Endothelial cell (in vitro differentiated cells): ENCODE measurements around the gene GSG1L. TPM values are rescaled to one million over a fixed set of nuclear protein-coding genes. Genes with fewer than 3 reads are reported as not detected.

Experiments
- DNase-seq: peaks from one replicate; pipeline ENCODE4 v3.0.0; 2021; ENCODE audit warnings: low spot score
- H3K27ac Mint-ChIP-seq: one replicate; pipeline ENCODE4 v1.8.0; 2021; ENCODE audit warnings: mixed read lengths, inconsistent platforms; ENCODE audit not compliant: unreplicated experiment
- H3K27me3 Mint-ChIP-seq: one replicate; pipeline ENCODE4 v1.8.0; 2021; ENCODE audit warnings: mild to moderate bottlenecking, moderate library complexity, mixed read lengths, inconsistent platforms; ENCODE audit not compliant: unreplicated experiment
- H3K36me3 Mint-ChIP-seq: one replicate; pipeline ENCODE4 v1.8.0; 2021; ENCODE audit warnings: mild to moderate bottlenecking, low read depth, mixed read lengths, inconsistent platforms; ENCODE audit not compliant: unreplicated experiment
- H3K4me1 Mint-ChIP-seq: one replicate; pipeline ENCODE4 v1.8.0; 2021; ENCODE audit warnings: mild to moderate bottlenecking, mixed read lengths, inconsistent platforms; ENCODE audit not compliant: unreplicated experiment
- H3K4me3 Mint-ChIP-seq: one replicate; pipeline ENCODE4 v1.8.0; 2021; ENCODE audit warnings: mild to moderate bottlenecking, mixed read lengths, inconsistent platforms; ENCODE audit not compliant: unreplicated experiment
- H3K9me3 Mint-ChIP-seq: one replicate; pipeline ENCODE4 v1.8.0; 2021; ENCODE audit warnings: mixed read lengths, inconsistent platforms; ENCODE audit not compliant: unreplicated experiment
- total RNA-seq: library from RNA; stranded (reverse); fragmentation: NEBNext Ultra II Directional; extraction: Animal tissue kit (Norgen Biotek cat#: 25700); gene quantifications from one replicate; pipeline ENCODE4 v1.2.1, GENCODE V29; 2021; ENCODE audit not compliant: unreplicated experiment
- TF ChIP-seq, protein P1 (sequence below): fragments of 200-600 bp; sonication (generic); IDR thresholded peaks from one replicate; pipeline ENCODE4 v1.5.0; 2021; ENCODE audit warnings: antibody characterized with exemption; ENCODE audit not compliant: unreplicated experiment

The GSG1L gene
- total RNA-seq, 1 donor from 2014 or later = 0.38 TPM

DNA sequence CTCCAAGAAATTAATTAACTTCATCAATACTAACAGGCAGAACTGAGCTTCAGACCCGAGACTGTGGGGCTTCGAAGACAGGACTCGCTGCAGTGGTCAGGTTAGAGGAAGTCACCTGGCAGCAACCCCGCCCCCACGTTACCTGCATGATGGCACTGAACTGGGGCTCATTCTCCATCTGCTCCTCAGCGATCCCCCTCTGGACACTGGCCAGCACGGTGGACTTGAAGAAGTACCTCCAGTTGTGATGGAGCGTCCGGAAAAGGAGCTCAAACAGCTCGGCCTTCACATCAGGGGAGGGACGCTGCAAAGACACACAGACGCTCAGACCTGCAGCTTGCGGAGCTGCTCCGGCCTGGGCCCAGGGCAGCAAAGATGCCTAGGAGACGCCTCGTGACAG, 40.9 kb upstream of the GSG1L start:
- no peak for DNase-seq
- TF ChIP-seq, protein P1, sequence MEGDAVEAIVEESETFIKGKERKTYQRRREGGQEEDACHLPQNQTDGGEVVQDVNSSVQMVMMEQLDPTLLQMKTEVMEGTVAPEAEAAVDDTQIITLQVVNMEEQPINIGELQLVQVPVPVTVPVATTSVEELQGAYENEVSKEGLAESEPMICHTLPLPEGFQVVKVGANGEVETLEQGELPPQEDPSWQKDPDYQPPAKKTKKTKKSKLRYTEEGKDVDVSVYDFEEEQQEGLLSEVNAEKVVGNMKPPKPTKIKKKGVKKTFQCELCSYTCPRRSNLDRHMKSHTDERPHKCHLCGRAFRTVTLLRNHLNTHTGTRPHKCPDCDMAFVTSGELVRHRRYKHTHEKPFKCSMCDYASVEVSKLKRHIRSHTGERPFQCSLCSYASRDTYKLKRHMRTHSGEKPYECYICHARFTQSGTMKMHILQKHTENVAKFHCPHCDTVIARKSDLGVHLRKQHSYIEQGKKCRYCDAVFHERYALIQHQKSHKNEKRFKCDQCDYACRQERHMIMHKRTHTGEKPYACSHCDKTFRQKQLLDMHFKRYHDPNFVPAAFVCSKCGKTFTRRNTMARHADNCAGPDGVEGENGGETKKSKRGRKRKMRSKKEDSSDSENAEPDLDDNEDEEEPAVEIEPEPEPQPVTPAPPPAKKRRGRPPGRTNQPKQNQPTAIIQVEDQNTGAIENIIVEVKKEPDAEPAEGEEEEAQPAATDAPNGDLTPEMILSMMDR = no peak
- Mint-ChIP-seq H3K27ac (no peak overlapping the region), H3K36me3 (peaks cover 39% of the 10 kb centered on the region), H3K27me3 (peaks cover 5% of the 10 kb centered on the region), H3K4me3 (no peak overlapping the region), H3K9me3 (no peaks in the 10 kb centered on the region), H3K4me1 (peaks cover 5% of the 10 kb centered on the region)

DNA sequence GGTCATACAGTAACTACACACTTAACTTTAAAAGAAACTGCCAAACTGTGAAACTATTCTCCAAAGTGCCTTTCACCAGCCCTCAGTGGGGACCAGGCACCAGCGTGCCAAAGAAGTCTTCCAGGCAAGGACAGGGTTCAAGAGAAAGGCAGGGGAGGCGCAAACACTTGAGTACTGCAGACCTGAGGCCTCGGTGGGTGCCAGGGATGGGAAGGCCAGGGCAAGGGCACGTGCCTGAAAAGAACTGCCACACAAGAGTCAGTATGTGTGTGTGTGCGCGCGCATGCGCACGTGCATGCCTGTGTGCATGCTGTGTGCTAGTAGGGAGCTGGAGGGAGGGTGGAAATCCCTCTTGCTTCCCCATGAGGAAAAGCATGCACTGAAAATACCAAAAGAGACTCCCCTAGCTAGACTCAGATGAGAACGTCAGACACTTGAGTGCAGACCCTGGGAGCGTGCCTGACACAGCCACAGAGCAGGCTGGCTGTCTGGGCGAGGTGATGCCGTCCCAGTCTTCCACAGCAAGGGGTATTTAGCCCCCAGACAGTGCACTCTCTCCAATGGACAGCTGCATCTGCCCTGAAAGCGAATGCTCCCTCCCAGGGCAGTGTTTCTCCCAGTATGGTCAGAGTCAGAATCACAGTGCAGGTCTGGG, 40.1 kb upstream of the GSG1L start:
- peak overlapping the region; percentile 48 for H3K4me3 Mint-ChIP-seq
- TF ChIP-seq, protein P1 = no peak
- H3K36me3 Mint-ChIP-seq = peaks cover 47% of the 10 kb centered on the region
- DNase-seq = no peak
- peaks cover 7% of the 10 kb centered on the region for H3K27me3 Mint-ChIP-seq
- H3K27ac Mint-ChIP-seq = no peak overlapping the region
- peaks cover 5% of the 10 kb centered on the region for H3K4me1 Mint-ChIP-seq
- no peaks in the 10 kb centered on the region for H3K9me3 Mint-ChIP-seq

DNA sequence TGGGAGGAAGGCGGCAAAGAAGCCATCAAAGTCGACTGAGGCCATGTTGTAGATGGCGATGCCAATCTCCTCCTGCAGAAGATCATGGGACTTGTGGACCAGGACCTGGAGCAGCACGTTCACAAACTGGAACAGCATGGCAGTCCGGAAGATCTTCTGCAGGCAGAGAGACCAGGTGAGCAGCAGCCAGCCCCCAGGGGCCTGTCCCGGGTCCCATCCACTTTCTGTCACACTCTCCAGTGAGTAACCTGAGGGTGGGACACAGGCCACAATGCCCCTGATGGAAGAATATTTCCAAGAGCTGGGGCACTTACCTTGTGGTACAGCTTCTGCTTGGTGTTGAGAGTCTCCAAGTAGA, 38.0 kb upstream of the GSG1L start:
- no peak overlapping the region for H3K4me3 Mint-ChIP-seq
- TF ChIP-seq, protein P1 = no peak
- H3K27ac Mint-ChIP-seq = no peak overlapping the region
- peaks cover 55% of the 10 kb centered on the region for H3K36me3 Mint-ChIP-seq
- H3K9me3 Mint-ChIP-seq = no peaks in the 10 kb centered on the region
- DNase-seq = no peak
- peaks cover 5% of the 10 kb centered on the region for H3K4me1 Mint-ChIP-seq
- H3K27me3 Mint-ChIP-seq = peaks cover 13% of the 10 kb centered on the region

DNA sequence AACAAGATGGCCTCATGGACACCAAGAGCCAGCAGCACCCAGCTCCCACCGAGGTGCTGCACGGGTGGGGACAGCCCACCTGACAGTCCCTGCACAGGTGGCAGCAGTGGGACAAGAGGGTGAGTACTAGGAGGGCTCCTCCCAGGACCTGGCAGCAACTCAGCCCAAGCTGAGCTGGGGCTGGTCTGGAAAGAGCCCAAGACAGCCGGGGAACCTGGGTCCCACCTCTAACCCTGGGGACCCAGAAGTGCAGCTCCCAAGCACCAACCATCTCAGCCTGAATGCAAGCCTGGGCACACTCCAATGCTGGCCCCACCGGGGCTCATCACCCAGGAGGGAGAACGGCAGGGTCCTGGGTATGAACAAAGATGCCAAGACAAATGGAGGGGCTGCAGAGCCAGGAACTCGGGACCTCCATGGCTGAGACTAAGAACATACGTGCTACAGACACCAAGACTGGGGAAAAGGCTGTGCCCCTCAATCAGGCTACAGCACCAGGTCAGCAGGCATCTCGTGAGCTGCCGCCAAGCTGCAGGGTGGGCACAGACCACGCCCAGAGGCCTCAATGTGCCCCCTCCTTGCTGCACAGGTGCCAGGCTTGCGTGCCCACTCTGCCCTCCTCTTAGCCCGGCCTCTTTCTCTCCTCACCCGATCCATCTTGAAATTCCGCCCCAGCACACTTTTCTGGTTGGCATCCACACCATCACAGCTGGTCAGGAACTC, 37.5 kb upstream of the GSG1L start:
- peaks cover 55% of the 10 kb centered on the region for H3K36me3 Mint-ChIP-seq
- no peak overlapping the region for H3K27ac Mint-ChIP-seq

More for the DNA sequence above, 37.5 kb upstream of the GSG1L start:
- Mint-ChIP-seq H3K9me3 (no peaks in the 10 kb centered on the region), H3K4me3 (no peak overlapping the region), H3K4me1 (peaks cover 5% of the 10 kb centered on the region), H3K27me3 (peaks cover 13% of the 10 kb centered on the region)
- TF ChIP-seq, protein P1 = no peak
- DNase-seq = no peak
